GM23248 (cell line): ENCODE results near the gene ZNF32. TPM values are rescaled to one million over a fixed set of nuclear protein-coding genes. Genes with fewer than 3 reads are reported as not detected.

Source experiments
- DNase-seq: peaks from one replicate; pipeline ENCODE4 v3.0.0-alpha.2; 2015
- H2AFZ ChIP-seq: fragments of 200-600 bp; sonication (generic); 2 replicates; pipeline ENCODE4 v1.6.1; 2016; ENCODE audit warnings: antibody characterized with exemption
- H3F3A ChIP-seq: fragments of 200-600 bp; sonication (generic); 2 replicates; pipeline ENCODE4 v1.6.1; 2016; ENCODE audit warnings: mild to moderate bottlenecking, antibody characterized with exemption, mixed run types; ENCODE audit not compliant: insufficient read depth
- H3K27ac ChIP-seq: fragments of 200-600 bp; sonication (generic); 2 replicates; pipeline ENCODE4 v1.5.1; 2016; ENCODE audit warnings: mild to moderate bottlenecking
- H3K27me3 ChIP-seq: fragments of 200-600 bp; sonication (generic); replicated peaks from 2 replicates; pipeline ENCODE4 v1.6.1; 2016; ENCODE audit warnings: mild to moderate bottlenecking; ENCODE audit not compliant: insufficient read depth
- H3K36me3 ChIP-seq: fragments of 200-600 bp; sonication (generic); 2 replicates; pipeline ENCODE4 v1.6.1; 2016; ENCODE audit warnings: low read depth, mild to moderate bottlenecking
- H3K4me1 ChIP-seq: fragments of 200-600 bp; sonication (generic); 2 replicates; pipeline ENCODE4 v1.6.1; 2016; ENCODE audit warnings: mild to moderate bottlenecking; ENCODE audit not compliant: insufficient read depth
- H3K4me2 ChIP-seq: fragments of 200-600 bp; sonication (generic); one replicate; pipeline ENCODE4 v1.6.1; 2016; ENCODE audit warnings: mild to moderate bottlenecking; ENCODE audit not compliant: unreplicated experiment
- H3K4me3 ChIP-seq: fragments of 200-600 bp; sonication (generic); 2 replicates; pipeline ENCODE4 v1.5.1; 2016; ENCODE audit warnings: mild to moderate bottlenecking
- H3K79me2 ChIP-seq: fragments of 200-600 bp; sonication (generic); 2 replicates; pipeline ENCODE4 v1.6.1; 2016; ENCODE audit warnings: mild to moderate bottlenecking; ENCODE audit not compliant: insufficient read depth
- H3K9ac ChIP-seq: fragments of 200-600 bp; sonication (generic); 2 replicates; pipeline ENCODE4 v1.6.1; 2016; ENCODE audit warnings: mild to moderate bottlenecking
- H3K9me2 ChIP-seq: fragments of 200-600 bp; sonication (generic); 2 replicates; pipeline ENCODE4 v1.6.1; 2016; ENCODE audit warnings: mixed run types, mild to moderate bottlenecking, moderate library complexity; ENCODE audit not compliant: insufficient read depth
- H3K9me3 ChIP-seq: fragments of 200-600 bp; sonication (generic); one replicate; pipeline ENCODE4 v1.6.1; 2017; ENCODE audit warnings: low read depth
- H4K20me1 ChIP-seq: fragments of 200-600 bp; sonication (generic); 2 replicates; pipeline ENCODE4 v1.6.0; 2016; ENCODE audit not compliant: insufficient read depth
- EZH2 ChIP-seq: fragments of 200-600 bp; sonication (generic); IDR thresholded peaks from 2 replicates; pipeline ENCODE4 v1.6.1; 2018; ENCODE audit warnings: antibody characterized with exemption, mild to moderate bottlenecking; ENCODE audit not compliant: insufficient read depth, poor library complexity, severe bottlenecking
- EZH2phosphoT487 ChIP-seq: fragments of 200-600 bp; sonication (generic); IDR thresholded peaks from 2 replicates; pipeline ENCODE4 v1.6.1; 2018; ENCODE audit warnings: antibody characterized with exemption, moderate library complexity, mild to moderate bottlenecking, low read depth; ENCODE audit not compliant: insufficient read depth
- WGBS, 2 experiments: methylation state at CpG; one replicate each; pipeline ENCODE4 v1.1.6; 2015 to 2017; ENCODE audit warnings: low lambda C conversion rate in 2 of 2, low coverage in 1 of 2; ENCODE audit errors: missing lambda C conversion rate in 2 of 2; 5-methylcytosine and 5-hydroxymethylcytosine counted together
- in situ Hi-C: fragments of 300-500 bp; cut with MboI; formaldehyde crosslinking; loops from 2 replicates; pipeline ENCODE4 v1.15.0; 2020
- polyA plus RNA-seq: library from polyadenylated mRNA; unstranded; fragments of >200 nt; fragmentation: Nextera tagmentation; extraction: Ambion mirVana; gene quantifications from 2 replicates; pipeline ENCODE4 v1.2.1, GENCODE V29; 2016
- total RNA-seq: library from RNA; depleted of rRNA; stranded (reverse); fragments of >200 nt; shearing (Covaris generic); gene quantifications from 2 replicates; pipeline ENCODE4 v1.2.3, GENCODE V29; 2014; rRNA removed

The ZNF32 gene
- total and polyA plus RNA-seq, 2 experiments from 2014 or later: 24.6 to 42.1 TPM

DNA sequence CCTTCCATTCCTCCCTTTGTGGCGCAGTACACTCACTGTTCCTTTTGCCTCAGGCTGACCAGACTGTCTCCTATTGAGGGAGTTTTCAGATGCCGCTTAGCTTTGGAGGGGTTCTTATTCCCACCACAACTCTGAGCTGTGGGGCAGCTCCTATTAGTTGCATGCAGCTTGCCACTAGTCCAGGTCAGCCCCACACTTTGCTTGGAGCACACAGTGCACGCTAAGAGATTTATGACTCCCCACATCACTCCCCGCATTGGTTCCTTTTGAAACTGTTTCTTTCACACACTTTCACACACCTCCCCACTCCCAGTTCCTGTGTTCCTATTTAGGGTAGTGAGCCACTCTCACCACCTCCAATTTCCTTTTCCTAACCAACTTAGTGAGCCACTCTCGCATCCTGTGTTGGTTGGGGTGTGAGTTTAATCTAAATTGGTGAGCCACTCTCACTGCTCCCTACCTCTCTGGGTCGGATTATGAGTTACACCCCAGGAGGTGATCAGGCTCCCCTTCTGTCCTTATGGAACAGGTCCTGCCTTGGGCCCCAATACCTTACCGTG lies 52.9 kb downstream of the ZNF32 start:
- 66 to 71% methylated on average over 7 of the region's 7 CpGs for WGBS, 2 experiments
- H3K4me3 ChIP-seq: peak overlapping the region; percentile 46; the same call in 1 of the 2 replicates
- no peak for TF ChIP-seq EZH2phosphoT487
- no peak for TF ChIP-seq EZH2
- no peak overlapping the region for H3K9ac ChIP-seq
- no peaks in the 10 kb centered on the region for H3F3A ChIP-seq
- peak overlapping the region; percentile 73 for H3K4me2 ChIP-seq
- no peaks in the 10 kb centered on the region for H3K4me1 ChIP-seq
- no peaks in the 10 kb centered on the region for H4K20me1 ChIP-seq
- no peaks in the 10 kb centered on the region for H3K79me2 ChIP-seq
- peak; percentile 5 for DNase-seq
- in situ Hi-C loops: no loop called here
- no peaks in the 10 kb centered on the region for H3K36me3 ChIP-seq
- no peaks in the 10 kb centered on the region for H3K9me3 ChIP-seq
- peak overlapping the region; percentile 85 for H2AFZ ChIP-seq
- 0 out of 2 replicates have a peak, but pooled peaks cover 3% of the 10 kb centered on the region for H3K27me3 ChIP-seq
- H3K9me2 ChIP-seq: no peaks in the 10 kb centered on the region
- H3K27ac ChIP-seq: no peak overlapping the region

DNA sequence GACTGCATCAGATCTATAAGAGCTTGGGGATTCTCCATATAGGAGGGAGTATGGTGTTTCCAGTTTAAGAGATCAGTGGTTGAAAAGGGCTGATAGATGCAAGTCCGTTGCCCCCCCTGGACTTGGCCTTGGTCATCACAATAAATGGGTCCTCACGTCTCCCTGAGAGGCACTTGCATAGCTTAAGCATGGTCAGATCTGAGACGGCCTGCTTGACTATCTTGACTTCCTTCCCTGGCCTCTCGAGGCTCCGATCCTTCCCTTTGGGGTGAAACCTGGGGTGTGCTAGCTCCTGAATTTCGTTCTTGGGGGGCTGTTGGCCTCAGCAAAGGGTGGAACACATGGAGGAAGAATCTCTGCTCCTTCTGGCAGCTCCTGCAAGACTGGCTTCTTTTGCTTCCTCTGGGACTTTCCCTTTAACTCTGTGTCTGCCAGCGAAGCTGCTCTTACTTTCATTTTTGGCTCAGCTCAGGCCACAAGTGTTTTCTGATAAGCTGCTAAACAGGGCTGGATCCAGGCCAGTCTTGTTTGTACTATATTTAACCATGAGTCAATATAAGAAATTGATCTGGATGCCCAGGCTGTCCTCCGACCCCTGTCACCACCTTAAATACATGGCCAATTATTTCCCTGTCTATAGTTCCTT lies 53.6 kb downstream of the ZNF32 start:
- peak; percentile 41 for DNase-seq

More for the DNA sequence above, 53.6 kb downstream of the ZNF32 start:
- no peaks in the 10 kb centered on the region for H3K79me2 ChIP-seq
- peak overlapping the region; percentile 46 for H3K4me3 ChIP-seq
- no peaks in the 10 kb centered on the region for H4K20me1 ChIP-seq
- no peaks in the 10 kb centered on the region for H3F3A ChIP-seq
- peak overlapping the region; percentile 85 for H2AFZ ChIP-seq
- H3K4me1 ChIP-seq: no peaks in the 10 kb centered on the region
- 26 to 34% methylated on average over 8 of the region's 8 CpGs for WGBS, 2 experiments
- no peak overlapping the region for H3K27ac ChIP-seq
- no peaks in the 10 kb centered on the region for H3K9me2 ChIP-seq
- in situ Hi-C loops: no loop called here
- peak overlapping the region; percentile 46 for H3K9ac ChIP-seq
- H3K27me3 ChIP-seq: 0 out of 2 replicates have a peak, but pooled peaks cover 6% of the 10 kb centered on the region
- peak overlapping the region; percentile 73 for H3K4me2 ChIP-seq
- no peaks in the 10 kb centered on the region for H3K36me3 ChIP-seq
- TF ChIP-seq EZH2: no peak
- no peak for TF ChIP-seq EZH2phosphoT487
- H3K9me3 ChIP-seq: no peaks in the 10 kb centered on the region

Other genes starting within 250 kb of the ZNF32 start
- gene HNRNPF, start 239.7 kb downstream of the ZNF32 start, total RNA-seq: 158 and 172 TPM in 2 replicates
- gene HNRNPF, start 239.7 kb downstream of the ZNF32 start, polyA plus RNA-seq: 106 and 116 TPM in 2 replicates
- gene ZNF487, start 211.8 kb downstream of the ZNF32 start, total RNA-seq: 6.3 and 11.0 TPM in 2 replicates
- 5.3 and 5.5 TPM in 2 replicates for gene ZNF487, start 211.8 kb downstream of the ZNF32 start, polyA plus RNA-seq
- gene ZNF239, start 74.3 kb downstream of the ZNF32 start, total RNA-seq: 6.2 and 6.3 TPM in 2 replicates
- gene ZNF239, start 74.3 kb downstream of the ZNF32 start, polyA plus RNA-seq: 5.7 and 6.8 TPM in 2 replicates
- 1.5 and 6.7 TPM in 2 replicates for gene ZNF485, start 42.4 kb downstream of the ZNF32 start, total RNA-seq
- 1.7 and 1.9 TPM in 2 replicates for gene ZNF485, start 42.4 kb downstream of the ZNF32 start, polyA plus RNA-seq